HEK293 (cell line): ENCODE data around the gene ZNF266.

ENCODE experiments used
- CTCF ChIA-PET: fragments of 350-600 bp; formaldehyde crosslinking; extraction: SDS; loops from one replicate; lab custom pipeline; 2021; ENCODE audit warnings: antibody characterized with exemption; lab: Yijun Ruan, JAX
- POLR2A ChIA-PET: fragments of 300-600 bp; formaldehyde crosslinking; extraction: SDS; loops from one replicate; lab custom pipeline; 2020; ENCODE audit warnings: antibody characterized with exemption, inconsistent platforms; lab: Yijun Ruan, JAX
- H3K27ac ChIP-seq: fragments of 200-500 bp; sonication (Bioruptor generic); 2 replicates; pipeline ENCODE4 v1.5.1; 2014; ENCODE audit warnings: low read depth, low read length, control low read depth, inconsistent platforms; ENCODE audit errors: extremely low read depth
- H3K36me3 ChIP-seq, 2 experiments: fragments of 200-500 bp in 1 of 2; sonication (Bioruptor generic) in 1 of 2; 1 replicate in 1 of 2; 2 replicates in 1 of 2; pipeline ENCODE4 v1.5.1; 2014 to 2017; ENCODE audit warnings: inconsistent platforms in 2 of 2, low read length in 2 of 2; ENCODE audit not compliant: control insufficient read depth in 2 of 2, insufficient read depth in 1 of 2
- H3K4me1 ChIP-seq: fragments of 200-500 bp; sonication (Bioruptor generic); 2 replicates; pipeline ENCODE4 v1.5.1; 2014; ENCODE audit warnings: mild to moderate bottlenecking, low read length, inconsistent platforms; ENCODE audit not compliant: control insufficient read depth, insufficient read depth
- H3K4me3 ChIP-seq: 2 replicates; pipeline ENCODE4 v1.5.1; 2011; ENCODE audit warnings: low read depth, mild to moderate bottlenecking, control low read depth, low read length, moderate library complexity
- H3K9me3 ChIP-seq: fragments of 200-500 bp; sonication (Bioruptor generic); 2 replicates; pipeline ENCODE4 v1.5.1; 2014; ENCODE audit warnings: low read depth, low read length, inconsistent platforms; ENCODE audit not compliant: control insufficient read depth, insufficient read depth
- ATF2 ChIP-seq: fragments of 450-650 bp; formaldehyde crosslinking; IDR thresholded peaks from 2 replicates; pipeline ENCODE4 v1.5.1; 2016; ENCODE audit warnings: missing biosample characterization, missing genetic modification characterization, low read depth
- GFI1B ChIP-seq: fragments of 450-650 bp; formaldehyde crosslinking; IDR thresholded peaks from 2 replicates; pipeline ENCODE4 v1.5.1; 2016; ENCODE audit warnings: missing biosample characterization, missing genetic modification characterization
- GLIS1 ChIP-seq: fragments of 450-650 bp; formaldehyde crosslinking; IDR thresholded peaks from 2 replicates; pipeline ENCODE4 v1.5.1; 2016; ENCODE audit warnings: missing biosample characterization, missing genetic modification characterization
- RBAK ChIP-seq: fragments of 450-650 bp; formaldehyde crosslinking; IDR thresholded peaks from 2 replicates; pipeline ENCODE4 v1.5.1; 2016; ENCODE audit warnings: missing biosample characterization, missing genetic modification characterization
- REPIN1 ChIP-seq: fragments of 450-650 bp; formaldehyde crosslinking; IDR thresholded peaks from 2 replicates; pipeline ENCODE4 v1.5.1; 2017; ENCODE audit warnings: missing biosample characterization, missing genetic modification characterization, low read depth
- SCRT2 ChIP-seq: fragments of 450-650 bp; formaldehyde crosslinking; IDR thresholded peaks from 2 replicates; pipeline ENCODE4 v1.5.1; 2016; ENCODE audit warnings: missing biosample characterization, missing genetic modification characterization
- ZNF10 ChIP-seq: fragments of 450-650 bp; formaldehyde crosslinking; IDR thresholded peaks from 2 replicates; pipeline ENCODE4 v1.5.1; 2017; ENCODE audit warnings: missing biosample characterization, missing genetic modification characterization
- ZNF114 ChIP-seq: fragments of 450-650 bp; formaldehyde crosslinking; IDR thresholded peaks from 2 replicates; pipeline ENCODE4 v1.5.0; 2017; ENCODE audit warnings: missing biosample characterization, missing genetic modification characterization
- ZNF169 ChIP-seq: fragments of 450-650 bp; formaldehyde crosslinking; IDR thresholded peaks from 2 replicates; pipeline ENCODE4 v1.5.1; 2016; ENCODE audit warnings: missing biosample characterization, missing genetic modification characterization
- ZNF184 ChIP-seq: fragments of 450-650 bp; IDR thresholded peaks from 2 replicates; pipeline ENCODE4 v1.5.1; 2018; ENCODE audit warnings: missing biosample characterization, mild to moderate bottlenecking, missing genetic modification characterization
- ZNF214 ChIP-seq: fragments of 450-650 bp; formaldehyde crosslinking; IDR thresholded peaks from 2 replicates; pipeline ENCODE4 v1.5.1; 2017; ENCODE audit warnings: missing biosample characterization, mild to moderate bottlenecking, missing genetic modification characterization, borderline replicate concordance
- ZNF221 ChIP-seq: fragments of 450-650 bp; formaldehyde crosslinking; IDR thresholded peaks from 2 replicates; pipeline ENCODE4 v1.5.1; 2017; ENCODE audit warnings: missing biosample characterization, missing genetic modification characterization, borderline replicate concordance
- ZNF24 ChIP-seq: fragments of 450-650 bp; formaldehyde crosslinking; IDR thresholded peaks from 2 replicates; pipeline ENCODE4 v1.5.1; 2016; ENCODE audit warnings: missing biosample characterization, missing genetic modification characterization
- ZNF341 ChIP-seq: fragments of 450-650 bp; formaldehyde crosslinking; IDR thresholded peaks from 2 replicates; pipeline ENCODE4; 2016; ENCODE audit warnings: low read depth, missing biosample characterization, missing genetic modification characterization
- ZNF391 ChIP-seq: fragments of 450-650 bp; formaldehyde crosslinking; IDR thresholded peaks from 2 replicates; pipeline ENCODE4 v1.5.1; 2016; ENCODE audit warnings: low read depth, missing biosample characterization, missing genetic modification characterization, borderline replicate concordance
- ZNF544 ChIP-seq: fragments of 450-650 bp; formaldehyde crosslinking; IDR thresholded peaks from 2 replicates; pipeline ENCODE4 v1.5.0; 2017; ENCODE audit warnings: missing biosample characterization, missing genetic modification characterization
- ZNF558 ChIP-seq: fragments of 450-650 bp; formaldehyde crosslinking; IDR thresholded peaks from 2 replicates; pipeline ENCODE4 v1.5.1; 2016; ENCODE audit warnings: missing biosample characterization, missing genetic modification characterization
- ZNF623 ChIP-seq: fragments of 450-650 bp; formaldehyde crosslinking; IDR thresholded peaks from 2 replicates; pipeline ENCODE4 v1.5.1; 2016; ENCODE audit warnings: missing biosample characterization, missing genetic modification characterization
- ZNF624 ChIP-seq: fragments of 450-650 bp; formaldehyde crosslinking; IDR thresholded peaks from 2 replicates; pipeline ENCODE4 v1.5.1; 2017; ENCODE audit warnings: missing biosample characterization, missing genetic modification characterization
- ZNF629 ChIP-seq: fragments of 450-650 bp; formaldehyde crosslinking; IDR thresholded peaks from 2 replicates; pipeline ENCODE4 v1.5.1; 2017; ENCODE audit warnings: missing biosample characterization, missing genetic modification characterization
- ZNF76 ChIP-seq: fragments of 450-650 bp; formaldehyde crosslinking; IDR thresholded peaks from 2 replicates; pipeline ENCODE4; 2016; ENCODE audit warnings: low read depth, missing biosample characterization, missing genetic modification characterization, borderline replicate concordance
- ZNF776 ChIP-seq: fragments of 450-650 bp; formaldehyde crosslinking; IDR thresholded peaks from 2 replicates; pipeline ENCODE4 v1.5.0; 2017; ENCODE audit warnings: missing biosample characterization, missing genetic modification characterization, borderline replicate concordance
- ZSCAN16 ChIP-seq: fragments of 450-650 bp; formaldehyde crosslinking; IDR thresholded peaks from 2 replicates; pipeline ENCODE4 v1.5.1; 2016; ENCODE audit warnings: missing biosample characterization, missing genetic modification characterization
- ZXDB ChIP-seq: fragments of 450-650 bp; formaldehyde crosslinking; IDR thresholded peaks from 2 replicates; pipeline ENCODE4 v1.5.1; 2016; ENCODE audit warnings: missing biosample characterization, missing genetic modification characterization
- TF ChIP-seq, protein P1 (sequence below): fragments of 450-650 bp; formaldehyde crosslinking; IDR thresholded peaks from 2 replicates; pipeline ENCODE4 v1.5.1; 2016; ENCODE audit warnings: missing biosample characterization, missing genetic modification characterization
- TF ChIP-seq, protein P2 (sequence below): fragments of 450-650 bp; formaldehyde crosslinking; IDR thresholded peaks from 2 replicates; pipeline ENCODE4 v1.5.1; 2017; ENCODE audit warnings: missing biosample characterization, missing genetic modification characterization
- TF ChIP-seq, protein P3 (sequence below): fragments of 450-650 bp; formaldehyde crosslinking; optimal IDR thresholded peaks from 2 replicates; pipeline ENCODE3; 2016; ENCODE audit warnings: missing biosample characterization, mild to moderate bottlenecking, missing genetic modification characterization
- TF ChIP-seq, protein P4 (sequence below): fragments of 450-650 bp; formaldehyde crosslinking; IDR thresholded peaks from 2 replicates; pipeline ENCODE4 v1.5.1; 2016; ENCODE audit warnings: missing biosample characterization, missing genetic modification characterization

ZNF266 gene

DNA sequence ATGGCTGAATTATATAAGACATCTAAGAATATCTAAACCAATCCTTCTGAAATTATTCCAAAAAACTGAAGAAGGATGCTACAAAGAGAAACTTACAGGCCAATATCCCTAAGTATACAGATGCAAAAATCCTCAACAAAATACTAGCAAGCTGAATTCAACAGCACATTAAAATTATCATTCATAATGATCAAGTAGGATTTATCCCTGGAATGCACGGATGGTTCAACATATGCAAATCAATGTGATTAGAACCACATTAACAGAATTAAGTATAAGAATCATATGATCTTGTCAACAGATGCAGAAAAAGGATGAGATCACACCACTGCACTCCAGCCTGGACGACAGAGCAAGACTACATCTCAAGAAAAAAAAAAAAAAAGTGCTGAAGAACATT, 49.8 kb upstream of the ZNF266 start:
- H3K9me3 ChIP-seq = no peaks in the 10 kb centered on the region; the same call in 1 of the 2 replicates
- TF ChIP-seq, protein P1, sequence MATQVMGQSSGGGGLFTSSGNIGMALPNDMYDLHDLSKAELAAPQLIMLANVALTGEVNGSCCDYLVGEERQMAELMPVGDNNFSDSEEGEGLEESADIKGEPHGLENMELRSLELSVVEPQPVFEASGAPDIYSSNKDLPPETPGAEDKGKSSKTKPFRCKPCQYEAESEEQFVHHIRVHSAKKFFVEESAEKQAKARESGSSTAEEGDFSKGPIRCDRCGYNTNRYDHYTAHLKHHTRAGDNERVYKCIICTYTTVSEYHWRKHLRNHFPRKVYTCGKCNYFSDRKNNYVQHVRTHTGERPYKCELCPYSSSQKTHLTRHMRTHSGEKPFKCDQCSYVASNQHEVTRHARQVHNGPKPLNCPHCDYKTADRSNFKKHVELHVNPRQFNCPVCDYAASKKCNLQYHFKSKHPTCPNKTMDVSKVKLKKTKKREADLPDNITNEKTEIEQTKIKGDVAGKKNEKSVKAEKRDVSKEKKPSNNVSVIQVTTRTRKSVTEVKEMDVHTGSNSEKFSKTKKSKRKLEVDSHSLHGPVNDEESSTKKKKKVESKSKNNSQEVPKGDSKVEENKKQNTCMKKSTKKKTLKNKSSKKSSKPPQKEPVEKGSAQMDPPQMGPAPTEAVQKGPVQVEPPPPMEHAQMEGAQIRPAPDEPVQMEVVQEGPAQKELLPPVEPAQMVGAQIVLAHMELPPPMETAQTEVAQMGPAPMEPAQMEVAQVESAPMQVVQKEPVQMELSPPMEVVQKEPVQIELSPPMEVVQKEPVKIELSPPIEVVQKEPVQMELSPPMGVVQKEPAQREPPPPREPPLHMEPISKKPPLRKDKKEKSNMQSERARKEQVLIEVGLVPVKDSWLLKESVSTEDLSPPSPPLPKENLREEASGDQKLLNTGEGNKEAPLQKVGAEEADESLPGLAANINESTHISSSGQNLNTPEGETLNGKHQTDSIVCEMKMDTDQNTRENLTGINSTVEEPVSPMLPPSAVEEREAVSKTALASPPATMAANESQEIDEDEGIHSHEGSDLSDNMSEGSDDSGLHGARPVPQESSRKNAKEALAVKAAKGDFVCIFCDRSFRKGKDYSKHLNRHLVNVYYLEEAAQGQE = no peak
- TF ChIP-seq REPIN1 (tag by site-specific recombination) (no peak), GLIS1 (tag by site-specific recombination) (no peak), ZNF776 (tag by site-specific recombination) (no peak), ZNF184 (tag by site-specific recombination) (no peak), ATF2 (tag by site-specific recombination) (no peak), ZSCAN16 (tag by site-specific recombination) (no peak), ZNF169 (tag by site-specific recombination) (no peak)
- TF ChIP-seq, protein P2, sequence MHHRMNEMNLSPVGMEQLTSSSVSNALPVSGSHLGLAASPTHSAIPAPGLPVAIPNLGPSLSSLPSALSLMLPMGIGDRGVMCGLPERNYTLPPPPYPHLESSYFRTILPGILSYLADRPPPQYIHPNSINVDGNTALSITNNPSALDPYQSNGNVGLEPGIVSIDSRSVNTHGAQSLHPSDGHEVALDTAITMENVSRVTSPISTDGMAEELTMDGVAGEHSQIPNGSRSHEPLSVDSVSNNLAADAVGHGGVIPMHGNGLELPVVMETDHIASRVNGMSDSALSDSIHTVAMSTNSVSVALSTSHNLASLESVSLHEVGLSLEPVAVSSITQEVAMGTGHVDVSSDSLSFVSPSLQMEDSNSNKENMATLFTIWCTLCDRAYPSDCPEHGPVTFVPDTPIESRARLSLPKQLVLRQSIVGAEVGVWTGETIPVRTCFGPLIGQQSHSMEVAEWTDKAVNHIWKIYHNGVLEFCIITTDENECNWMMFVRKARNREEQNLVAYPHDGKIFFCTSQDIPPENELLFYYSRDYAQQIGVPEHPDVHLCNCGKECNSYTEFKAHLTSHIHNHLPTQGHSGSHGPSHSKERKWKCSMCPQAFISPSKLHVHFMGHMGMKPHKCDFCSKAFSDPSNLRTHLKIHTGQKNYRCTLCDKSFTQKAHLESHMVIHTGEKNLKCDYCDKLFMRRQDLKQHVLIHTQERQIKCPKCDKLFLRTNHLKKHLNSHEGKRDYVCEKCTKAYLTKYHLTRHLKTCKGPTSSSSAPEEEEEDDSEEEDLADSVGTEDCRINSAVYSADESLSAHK (tag by site-specific recombination) = no peak
- TF ChIP-seq, protein P3, sequence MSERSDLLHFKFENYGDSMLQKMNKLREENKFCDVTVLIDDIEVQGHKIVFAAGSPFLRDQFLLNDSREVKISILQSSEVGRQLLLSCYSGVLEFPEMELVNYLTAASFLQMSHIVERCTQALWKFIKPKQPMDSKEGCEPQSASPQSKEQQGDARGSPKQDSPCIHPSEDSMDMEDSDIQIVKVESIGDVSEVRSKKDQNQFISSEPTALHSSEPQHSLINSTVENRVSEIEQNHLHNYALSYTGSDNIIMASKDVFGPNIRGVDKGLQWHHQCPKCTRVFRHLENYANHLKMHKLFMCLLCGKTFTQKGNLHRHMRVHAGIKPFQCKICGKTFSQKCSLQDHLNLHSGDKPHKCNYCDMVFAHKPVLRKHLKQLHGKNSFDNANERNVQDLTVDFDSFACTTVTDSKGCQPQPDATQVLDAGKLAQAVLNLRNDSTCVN (tag by site-specific recombination) = no peak

GRCh38 chr19:9474975-9475374, 39.6 kb upstream of the ZNF266 start:
- POLR2A ChIA-PET = no interaction called here
- Histone ChIP-seq H3K4me3 (no peak overlapping the region), H3K27ac (no peak overlapping the region)
- TF ChIP-seq, protein P4, sequence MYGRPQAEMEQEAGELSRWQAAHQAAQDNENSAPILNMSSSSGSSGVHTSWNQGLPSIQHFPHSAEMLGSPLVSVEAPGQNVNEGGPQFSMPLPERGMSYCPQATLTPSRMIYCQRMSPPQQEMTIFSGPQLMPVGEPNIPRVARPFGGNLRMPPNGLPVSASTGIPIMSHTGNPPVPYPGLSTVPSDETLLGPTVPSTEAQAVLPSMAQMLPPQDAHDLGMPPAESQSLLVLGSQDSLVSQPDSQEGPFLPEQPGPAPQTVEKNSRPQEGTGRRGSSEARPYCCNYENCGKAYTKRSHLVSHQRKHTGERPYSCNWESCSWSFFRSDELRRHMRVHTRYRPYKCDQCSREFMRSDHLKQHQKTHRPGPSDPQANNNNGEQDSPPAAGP (tag by site-specific recombination) = no peak
- TF ChIP-seq ZXDB (no peak), ZNF624 (no peak), ZNF76 (tag by site-specific recombination) (no peak), ZNF629 (tag by site-specific recombination) (no peak), ZNF214 (no peak), ZNF623 (tag by site-specific recombination) (no peak), ZNF221 (tag by site-specific recombination) (no peak), ZNF10 (tag by site-specific recombination) (no peak), ZNF184 (tag by site-specific recombination) (no peak), ZNF341 (tag by site-specific recombination) (no peak), ZSCAN16 (tag by site-specific recombination) (no peak), RBAK (no peak), SCRT2 (tag by site-specific recombination) (no peak), ZNF544 (no peak), ZNF391 (tag by site-specific recombination) (no peak), GFI1B (no peak), ZNF114 (tag by site-specific recombination) (no peak), ZNF558 (tag by site-specific recombination) (no peak), ZNF24 (tag by site-specific recombination) (no peak)
- TF ChIP-seq, all 188 proteins: peak for 0
- CTCF ChIA-PET = no interaction called here
- Histone ChIP-seq H3K4me1 (no peaks in the 10 kb centered on the region), H3K36me3 (no peaks in the 10 kb centered on the region), H3K9me3 (no peaks in the 10 kb centered on the region)

More for the DNA sequence above, 49.8 kb upstream of the ZNF266 start:
- H3K36me3 ChIP-seq = no peaks in the 10 kb centered on the region
- ChIA-PET CTCF (no interaction called here), POLR2A (no interaction called here)
- no peak overlapping the region for H3K27ac ChIP-seq
- no peaks in the 10 kb centered on the region for H3K4me1 ChIP-seq
- H3K4me3 ChIP-seq = no peak overlapping the region
